H4 (cell line): ENCODE data around the gene ETS2. TPM values are rescaled to one million over a fixed set of nuclear protein-coding genes. Genes with fewer than 3 reads are reported as not detected.
"Not testable (repeated sequence)": the region's sequence is repeated elsewhere in the genome, so short reads cannot be mapped to it uniquely, and the experiment has no call there.

Experiments
- DNase-seq: peaks from one replicate; pipeline ENCODE4 v3.0.0-alpha.2; 2015; ENCODE audit warnings: low spot score
- total RNA-seq: library from RNA; depleted of rRNA; stranded (reverse); fragments of >200 nt; shearing (Covaris generic); gene quantifications from 2 replicates; pipeline ENCODE4 v1.2.3, GENCODE V29; 2014

The ETS2 gene
- total RNA-seq, 1 experiment from 2014 or later: 36.1 TPM

GRCh38 chr21:38818325-38818723 lies 12.6 kb downstream of the ETS2 start:
- DNase-seq: no peak

GRCh38 chr21:38819051-38819718 lies 13.5 kb downstream of the ETS2 start:
- DNase-seq: no peak

GRCh38 chr21:38819719-38820159 lies 14.0 kb downstream of the ETS2 start:
- DNase-seq: peak; percentile 74

GRCh38 chr21:38820471-38821239 lies 14.9 kb downstream of the ETS2 start:
- DNase-seq: no peak

GRCh38 chr21:38821248-38821647 lies 15.5 kb downstream of the ETS2 start:
- no peak for DNase-seq

GRCh38 chr21:38821959-38822682 lies 16.4 kb downstream of the ETS2 start:
- DNase-seq: no peak

- no peak for DNase-seq
Measured at GRCh38 chr21:38822778-38823238, 17.1 kb downstream of the ETS2 start.

- DNase-seq: no peak
Measured at GRCh38 chr21:38823737-38824123, 18.0 kb downstream of the ETS2 start.

GRCh38 chr21:38824124-38824822 lies 18.5 kb downstream of the ETS2 start:
- DNase-seq: no peak

- DNase-seq: no peak
Measured at GRCh38 chr21:38825269-38825668, 19.5 kb downstream of the ETS2 start.

GRCh38 chr21:38825921-38826320 lies 20.2 kb downstream of the ETS2 start:
- no peak for DNase-seq

- not testable (repeated sequence) for DNase-seq
Measured at GRCh38 chr21:38828111-38828510, 22.4 kb downstream of the ETS2 start.

- DNase-seq: no peak
Measured at GRCh38 chr21:38830671-38831525, 25.2 kb downstream of the ETS2 start.

GRCh38 chr21:38831526-38832467 lies 26.1 kb downstream of the ETS2 start:
- DNase-seq: peak; percentile 91

GRCh38 chr21:38832664-38833063 lies 26.9 kb downstream of the ETS2 start:
- DNase-seq: no peak

- no peak for DNase-seq
Measured at GRCh38 chr21:38833117-38833516, 27.4 kb downstream of the ETS2 start.

- no peak for DNase-seq
Measured at GRCh38 chr21:38834725-38835124, 29.0 kb downstream of the ETS2 start.

GRCh38 chr21:38837806-38838461 lies 32.2 kb downstream of the ETS2 start:
- DNase-seq: no peak
